ENCODE results near the gene MFF.

The MFF gene

DNA sequence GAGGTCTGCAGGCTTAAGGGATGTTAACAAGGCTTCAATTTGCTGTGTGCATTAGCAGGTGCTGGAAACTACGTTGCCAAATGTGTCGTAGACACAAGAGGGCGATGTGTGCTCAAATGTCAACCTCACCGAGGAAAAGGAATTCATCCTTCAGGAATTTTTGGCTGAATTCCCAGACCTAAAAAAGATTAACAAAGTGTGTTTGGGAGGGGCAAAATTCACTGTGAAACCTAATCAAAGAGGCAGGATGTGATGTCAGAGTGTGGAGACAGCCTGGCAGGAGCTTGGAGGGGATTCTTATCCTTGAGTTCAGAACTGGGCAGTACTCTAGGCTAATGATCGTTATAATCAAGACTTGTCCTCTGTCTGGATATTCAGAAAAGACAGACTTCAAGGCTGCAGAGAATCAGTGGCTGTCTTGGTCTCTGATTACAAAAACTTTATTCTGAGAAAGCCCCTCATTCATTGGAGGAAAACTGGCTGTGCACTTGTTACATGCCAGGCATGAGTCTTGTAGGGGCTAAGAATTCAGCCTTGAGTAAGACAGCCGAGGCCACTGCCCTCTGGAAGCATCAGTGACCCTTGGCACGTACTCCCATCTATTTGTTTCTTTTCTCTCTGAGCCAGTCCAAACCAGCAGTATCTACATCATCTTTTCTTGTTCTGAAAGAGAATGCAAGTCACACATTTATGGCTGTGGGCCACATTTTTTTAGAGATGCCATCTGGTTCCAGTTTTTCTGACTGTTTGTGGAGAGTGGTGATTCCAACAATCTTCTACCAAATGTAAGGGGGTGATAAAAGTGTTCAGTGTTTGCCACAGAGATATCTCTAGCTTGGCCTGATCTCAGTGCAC is 81.4 kb downstream of the MFF start:
- no peak for DNase-seq (ENCODE audit: low read depth in 2 of 2)

All from activated CD4-positive, alpha-beta T cell treated with anti-CD3 and anti-CD28 coated beads for 24 hours (primary cell).